ENCODE results near the gene ADGRB3.
A peak's percentile ranks its signal among the peaks of the same experiment; 100 is the strongest.
"Not testable (repeated sequence)": the region's sequence is repeated elsewhere in the genome, so short reads cannot be mapped to it uniquely, and the experiment has no call there.

Gene ADGRB3

GRCh38 chr6:68876792-68877493 lies 241.9 kb downstream of the ADGRB3 start:
- peak; percentile 23 for DNase-seq (ENCODE audit: extremely low spot score)
- CTCF ChIA-PET: no interaction called here

GRCh38 chr6:68880050-68880813 lies 245.2 kb downstream of the ADGRB3 start:
- TF ChIP-seq CTCF (IDR thresholded peaks at IDR 0.05; ENCODE audit: control extremely low read depth, extremely low read depth, low read depth, missing control alignments): no peak
- POLR2A ChIA-PET: no interaction called here
- DNase-seq (ENCODE audit: extremely low spot score): no peak
- CTCF ChIA-PET: interaction anchor here (1.3 to 1.8 kb wide), 3 partner anchors 10 to 1228 kb away, joined by 3 to 6 read pairs (median 3); no protein-coding TSS in a partner anchor

More at GRCh38 chr6:68876792-68877493, 241.9 kb downstream of the ADGRB3 start:
- POLR2A ChIA-PET: no interaction called here
- TF ChIP-seq CTCF (IDR thresholded peaks at IDR 0.05; ENCODE audit: control extremely low read depth, extremely low read depth, low read depth, missing control alignments): peak; percentile 23

- CTCF ChIA-PET: interaction anchor here (0.9 to 1.6 kb wide), 2 partner anchors 33 to 82 kb away, joined by 3 read pairs; no protein-coding TSS in a partner anchor
- DNase-seq (ENCODE audit: extremely low spot score); POLR2A ChIA-PET: not testable (repeated sequence)
These were observed 248.2 kb downstream of the ADGRB3 start for GRCh38 chr6:68883325-68883724.

GRCh38 chr6:68891419-68891818 lies 256.3 kb downstream of the ADGRB3 start:
- ChIA-PET CTCF (no interaction called here), POLR2A (no interaction called here)
- TF ChIP-seq CTCF (IDR thresholded peaks at IDR 0.05; ENCODE audit: control extremely low read depth, extremely low read depth, low read depth, missing control alignments): no peak
- no peak for DNase-seq (ENCODE audit: extremely low spot score)

- POLR2A ChIA-PET: no interaction called here
- no peak for TF ChIP-seq CTCF (IDR thresholded peaks at IDR 0.05; ENCODE audit: control extremely low read depth, extremely low read depth, low read depth, missing control alignments)
- no peak for DNase-seq (ENCODE audit: extremely low spot score)
- CTCF ChIA-PET: no interaction called here
These were observed 257.4 kb downstream of the ADGRB3 start for GRCh38 chr6:68892452-68892851.

GRCh38 chr6:68895929-68896328 lies 260.8 kb downstream of the ADGRB3 start:
- ChIA-PET POLR2A (no interaction called here), CTCF (no interaction called here)
- no peak for DNase-seq (ENCODE audit: extremely low spot score)
- TF ChIP-seq CTCF (IDR thresholded peaks at IDR 0.05; ENCODE audit: control extremely low read depth, extremely low read depth, low read depth, missing control alignments): no peak

GRCh38 chr6:68901044-68901443 lies 266.0 kb downstream of the ADGRB3 start:
- ChIA-PET POLR2A (no interaction called here), CTCF (interaction anchor here (0.7 to 1.1 kb wide), 3 partner anchors 14 to 22 kb away, joined by 3 read pairs; no protein-coding TSS in a partner anchor)
- no peak for TF ChIP-seq CTCF (IDR thresholded peaks at IDR 0.05; ENCODE audit: control extremely low read depth, extremely low read depth, low read depth, missing control alignments)
- DNase-seq (ENCODE audit: extremely low spot score): no peak

Data from GM10248 (cell line).